SK-N-SH treated with all-trans-retinoic acid at 6 μM for 48 hours (cell line): ENCODE data around the gene CNPY1.

Source experiments
- ATAC-seq: fragments of 200-7000 bp; cut with Tn5 transposase; 3 replicates; pipeline ENCODE4 v1.9.1; 2020; ENCODE audit warnings: mild to moderate bottlenecking, moderate library complexity
- ARNTL ChIP-seq: fragments of 450-650 bp; formaldehyde crosslinking; IDR thresholded peaks from 2 replicates; pipeline ENCODE4 v1.5.0; 2020; ENCODE audit warnings: low read depth, mild to moderate bottlenecking, moderate library complexity, borderline replicate concordance
- BACH2 ChIP-seq: fragments of 250-450 bp; sonication (Bioruptor Pico); IDR thresholded peaks from 2 replicates; pipeline ENCODE4 v1.9.0; 2021; ENCODE audit warnings: mild to moderate bottlenecking, borderline replicate concordance
- CSDC2 ChIP-seq: fragments of 250-450 bp; sonication (Bioruptor Pico); IDR thresholded peaks from 2 replicates; pipeline ENCODE4 v1.5.0; 2020; ENCODE audit warnings: mild to moderate bottlenecking, moderate library complexity
- ESRRG ChIP-seq: fragments of 250-450 bp; sonication (Bioruptor Pico); IDR thresholded peaks from 2 replicates; pipeline ENCODE4 v1.6.1; 2021; ENCODE audit warnings: mild to moderate bottlenecking
- GLIS3 ChIP-seq: fragments of 250-450 bp; sonication (Bioruptor Pico); IDR thresholded peaks from 2 replicates; pipeline ENCODE4 v1.5.0; 2020; ENCODE audit warnings: mild to moderate bottlenecking, moderate library complexity
- ISL1 ChIP-seq: fragments of 250-450 bp; sonication (Bioruptor Pico); IDR thresholded peaks from 2 replicates; pipeline ENCODE4 v2.1.2; 2022; ENCODE audit warnings: mild to moderate bottlenecking, moderate library complexity
- OSR1 ChIP-seq: fragments of 250-450 bp; sonication (Bioruptor Pico); IDR thresholded peaks from 2 replicates; pipeline ENCODE4 v1.8.0; 2022; ENCODE audit warnings: moderate library complexity, mild to moderate bottlenecking, inconsistent platforms
- PPARA ChIP-seq: fragments of 250-450 bp; sonication (Bioruptor Pico); IDR thresholded peaks from 2 replicates; pipeline ENCODE4 v1.5.0; 2020; ENCODE audit warnings: mild to moderate bottlenecking, borderline replicate concordance
- SNAI2 ChIP-seq: fragments of 250-450 bp; sonication (Bioruptor Pico); IDR thresholded peaks from 2 replicates; pipeline ENCODE4 v1.5.0; 2020; ENCODE audit warnings: mild to moderate bottlenecking, moderate library complexity
- TCF4 ChIP-seq: fragments of 250-450 bp; sonication (Bioruptor Pico); IDR thresholded peaks from 2 replicates; pipeline ENCODE4 v1.8.0; 2021; ENCODE audit warnings: mild to moderate bottlenecking, moderate library complexity, borderline replicate concordance
- TOX ChIP-seq: fragments of 250-450 bp; sonication (Bioruptor Pico); IDR thresholded peaks from 2 replicates; pipeline ENCODE4 v1.8.0; 2021; ENCODE audit warnings: mild to moderate bottlenecking, moderate library complexity, borderline replicate concordance
- ZFP3 ChIP-seq: fragments of 250-450 bp; sonication (Bioruptor Pico); IDR thresholded peaks from 2 replicates; pipeline ENCODE4 v1.5.0; 2020; ENCODE audit warnings: mild to moderate bottlenecking, moderate library complexity
- ZFP30 ChIP-seq: fragments of 450-650 bp; formaldehyde crosslinking; IDR thresholded peaks from 2 replicates; pipeline ENCODE4 v1.5.0; 2022; ENCODE audit warnings: mild to moderate bottlenecking, moderate library complexity
- ZNF70 ChIP-seq: fragments of 450-650 bp; formaldehyde crosslinking; IDR thresholded peaks from 2 replicates; pipeline ENCODE4 v1.5.0; 2020; ENCODE audit warnings: mild to moderate bottlenecking, moderate library complexity
- ZNF8 ChIP-seq: fragments of 450-650 bp; formaldehyde crosslinking; IDR thresholded peaks from 2 replicates; pipeline ENCODE4 v1.5.0; 2020; ENCODE audit warnings: mild to moderate bottlenecking, moderate library complexity
- TF ChIP-seq, protein P1 (sequence below): fragments of 250-450 bp; sonication (Bioruptor Pico); IDR thresholded peaks from 2 replicates; pipeline ENCODE4 v1.5.0; 2020; ENCODE audit warnings: mild to moderate bottlenecking, moderate library complexity
- TF ChIP-seq, protein P2 (sequence below): fragments of 250-450 bp; sonication (Bioruptor Pico); IDR thresholded peaks from 2 replicates; pipeline ENCODE4 v1.5.1; 2021; ENCODE audit warnings: mild to moderate bottlenecking, moderate library complexity
- TF ChIP-seq, protein P3 (sequence below): fragments of 250-450 bp; sonication (Bioruptor Pico); IDR thresholded peaks from 2 replicates; pipeline ENCODE4 v1.8.0; 2020; ENCODE audit warnings: mild to moderate bottlenecking, moderate library complexity, borderline replicate concordance
- TF ChIP-seq, protein P4 (sequence below): fragments of 250-450 bp; sonication (Bioruptor Pico); IDR thresholded peaks from 2 replicates; pipeline ENCODE4 v1.5.1; 2020; ENCODE audit warnings: low read depth, mild to moderate bottlenecking, moderate library complexity

CNPY1 gene

DNA sequence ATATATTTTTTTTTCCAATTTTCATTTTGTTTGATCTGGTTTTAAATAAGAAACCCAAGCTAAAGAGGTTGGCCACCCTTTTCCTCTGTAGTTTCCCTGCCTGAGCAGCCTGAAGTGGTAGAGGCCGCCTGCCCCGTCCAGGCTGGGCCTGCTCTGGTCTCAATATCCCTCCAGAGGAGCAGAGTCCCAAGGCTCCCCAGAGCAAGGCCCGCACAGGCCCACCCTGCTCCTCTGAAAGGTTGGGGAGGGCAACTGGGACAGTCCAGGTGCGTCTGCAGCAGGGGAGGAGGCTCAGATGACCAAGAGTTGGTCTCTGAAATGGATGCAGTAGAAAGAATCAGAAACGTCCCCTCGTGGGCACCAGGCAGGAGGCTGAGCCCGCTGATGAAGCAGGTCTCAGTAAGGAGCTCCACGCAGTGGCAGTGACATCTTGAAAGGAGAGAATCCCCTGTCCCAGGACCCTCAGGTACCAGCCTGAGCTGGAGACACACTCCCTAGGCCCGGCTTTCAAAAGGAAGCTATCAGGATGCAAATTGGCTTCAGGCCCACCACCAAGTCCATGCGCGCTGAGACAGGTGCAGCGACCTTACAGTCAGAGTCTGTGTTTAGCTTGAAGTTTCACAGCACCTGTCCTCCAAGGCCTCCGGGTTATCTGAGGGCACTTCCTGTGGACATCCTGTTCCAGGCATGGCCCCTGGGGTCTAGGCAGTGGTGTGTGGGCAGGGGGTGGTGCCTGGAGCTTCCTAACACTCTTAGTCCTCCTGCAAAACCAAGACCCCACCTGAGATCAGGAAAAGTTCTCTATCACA, 50.7 kb downstream of the CNPY1 start:
- ATAC-seq, result no peak
- TF ChIP-seq ZNF70 (CRISPR knock-in tag), result no peak
- TF ChIP-seq, protein P1, sequence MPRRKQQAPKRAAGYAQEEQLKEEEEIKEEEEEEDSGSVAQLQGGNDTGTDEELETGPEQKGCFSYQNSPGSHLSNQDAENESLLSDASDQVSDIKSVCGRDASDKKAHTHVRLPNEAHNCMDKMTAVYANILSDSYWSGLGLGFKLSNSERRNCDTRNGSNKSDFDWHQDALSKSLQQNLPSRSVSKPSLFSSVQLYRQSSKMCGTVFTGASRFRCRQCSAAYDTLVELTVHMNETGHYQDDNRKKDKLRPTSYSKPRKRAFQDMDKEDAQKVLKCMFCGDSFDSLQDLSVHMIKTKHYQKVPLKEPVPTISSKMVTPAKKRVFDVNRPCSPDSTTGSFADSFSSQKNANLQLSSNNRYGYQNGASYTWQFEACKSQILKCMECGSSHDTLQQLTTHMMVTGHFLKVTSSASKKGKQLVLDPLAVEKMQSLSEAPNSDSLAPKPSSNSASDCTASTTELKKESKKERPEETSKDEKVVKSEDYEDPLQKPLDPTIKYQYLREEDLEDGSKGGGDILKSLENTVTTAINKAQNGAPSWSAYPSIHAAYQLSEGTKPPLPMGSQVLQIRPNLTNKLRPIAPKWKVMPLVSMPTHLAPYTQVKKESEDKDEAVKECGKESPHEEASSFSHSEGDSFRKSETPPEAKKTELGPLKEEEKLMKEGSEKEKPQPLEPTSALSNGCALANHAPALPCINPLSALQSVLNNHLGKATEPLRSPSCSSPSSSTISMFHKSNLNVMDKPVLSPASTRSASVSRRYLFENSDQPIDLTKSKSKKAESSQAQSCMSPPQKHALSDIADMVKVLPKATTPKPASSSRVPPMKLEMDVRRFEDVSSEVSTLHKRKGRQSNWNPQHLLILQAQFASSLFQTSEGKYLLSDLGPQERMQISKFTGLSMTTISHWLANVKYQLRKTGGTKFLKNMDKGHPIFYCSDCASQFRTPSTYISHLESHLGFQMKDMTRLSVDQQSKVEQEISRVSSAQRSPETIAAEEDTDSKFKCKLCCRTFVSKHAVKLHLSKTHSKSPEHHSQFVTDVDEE (CRISPR knock-in tag), result no peak
- TF ChIP-seq OSR1 (CRISPR knock-in tag), result no peak
- no peak for TF ChIP-seq ZFP3 (CRISPR knock-in tag)
- TF ChIP-seq GLIS3, result no peak
- no peak for TF ChIP-seq ARNTL (CRISPR knock-in tag)
- TF ChIP-seq, protein P2, sequence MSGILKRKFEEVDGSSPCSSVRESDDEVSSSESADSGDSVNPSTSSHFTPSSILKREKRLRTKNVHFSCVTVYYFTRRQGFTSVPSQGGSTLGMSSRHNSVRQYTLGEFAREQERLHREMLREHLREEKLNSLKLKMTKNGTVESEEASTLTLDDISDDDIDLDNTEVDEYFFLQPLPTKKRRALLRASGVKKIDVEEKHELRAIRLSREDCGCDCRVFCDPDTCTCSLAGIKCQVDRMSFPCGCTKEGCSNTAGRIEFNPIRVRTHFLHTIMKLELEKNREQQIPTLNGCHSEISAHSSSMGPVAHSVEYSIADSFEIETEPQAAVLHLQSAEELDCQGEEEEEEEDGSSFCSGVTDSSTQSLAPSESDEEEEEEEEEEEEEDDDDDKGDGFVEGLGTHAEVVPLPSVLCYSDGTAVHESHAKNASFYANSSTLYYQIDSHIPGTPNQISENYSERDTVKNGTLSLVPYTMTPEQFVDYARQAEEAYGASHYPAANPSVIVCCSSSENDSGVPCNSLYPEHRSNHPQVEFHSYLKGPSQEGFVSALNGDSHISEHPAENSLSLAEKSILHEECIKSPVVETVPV (CRISPR knock-in tag), result no peak
- no peak for TF ChIP-seq TOX (CRISPR knock-in tag)
- TF ChIP-seq, protein P3, sequence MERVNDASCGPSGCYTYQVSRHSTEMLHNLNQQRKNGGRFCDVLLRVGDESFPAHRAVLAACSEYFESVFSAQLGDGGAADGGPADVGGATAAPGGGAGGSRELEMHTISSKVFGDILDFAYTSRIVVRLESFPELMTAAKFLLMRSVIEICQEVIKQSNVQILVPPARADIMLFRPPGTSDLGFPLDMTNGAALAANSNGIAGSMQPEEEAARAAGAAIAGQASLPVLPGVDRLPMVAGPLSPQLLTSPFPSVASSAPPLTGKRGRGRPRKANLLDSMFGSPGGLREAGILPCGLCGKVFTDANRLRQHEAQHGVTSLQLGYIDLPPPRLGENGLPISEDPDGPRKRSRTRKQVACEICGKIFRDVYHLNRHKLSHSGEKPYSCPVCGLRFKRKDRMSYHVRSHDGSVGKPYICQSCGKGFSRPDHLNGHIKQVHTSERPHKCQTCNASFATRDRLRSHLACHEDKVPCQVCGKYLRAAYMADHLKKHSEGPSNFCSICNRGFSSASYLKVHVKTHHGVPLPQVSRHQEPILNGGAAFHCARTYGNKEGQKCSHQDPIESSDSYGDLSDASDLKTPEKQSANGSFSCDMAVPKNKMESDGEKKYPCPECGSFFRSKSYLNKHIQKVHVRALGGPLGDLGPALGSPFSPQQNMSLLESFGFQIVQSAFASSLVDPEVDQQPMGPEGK (CRISPR knock-in tag), result no peak
- no peak for TF ChIP-seq ZFP30 (CRISPR knock-in tag)
- no peak for TF ChIP-seq TCF4 (CRISPR knock-in tag)
- TF ChIP-seq, protein P4, sequence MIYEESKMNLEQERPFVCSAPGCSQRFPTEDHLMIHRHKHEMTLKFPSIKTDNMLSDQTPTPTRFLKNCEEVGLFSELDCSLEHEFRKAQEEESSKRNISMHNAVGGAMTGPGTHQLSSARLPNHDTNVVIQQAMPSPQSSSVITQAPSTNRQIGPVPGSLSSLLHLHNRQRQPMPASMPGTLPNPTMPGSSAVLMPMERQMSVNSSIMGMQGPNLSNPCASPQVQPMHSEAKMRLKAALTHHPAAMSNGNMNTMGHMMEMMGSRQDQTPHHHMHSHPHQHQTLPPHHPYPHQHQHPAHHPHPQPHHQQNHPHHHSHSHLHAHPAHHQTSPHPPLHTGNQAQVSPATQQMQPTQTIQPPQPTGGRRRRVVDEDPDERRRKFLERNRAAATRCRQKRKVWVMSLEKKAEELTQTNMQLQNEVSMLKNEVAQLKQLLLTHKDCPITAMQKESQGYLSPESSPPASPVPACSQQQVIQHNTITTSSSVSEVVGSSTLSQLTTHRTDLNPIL (CRISPR knock-in tag), result no peak
- TF ChIP-seq CSDC2, result no peak
- TF ChIP-seq ESRRG (CRISPR knock-in tag), result no peak
- no peak for TF ChIP-seq ZNF8
- TF ChIP-seq PPARA (CRISPR knock-in tag), result no peak

DNA sequence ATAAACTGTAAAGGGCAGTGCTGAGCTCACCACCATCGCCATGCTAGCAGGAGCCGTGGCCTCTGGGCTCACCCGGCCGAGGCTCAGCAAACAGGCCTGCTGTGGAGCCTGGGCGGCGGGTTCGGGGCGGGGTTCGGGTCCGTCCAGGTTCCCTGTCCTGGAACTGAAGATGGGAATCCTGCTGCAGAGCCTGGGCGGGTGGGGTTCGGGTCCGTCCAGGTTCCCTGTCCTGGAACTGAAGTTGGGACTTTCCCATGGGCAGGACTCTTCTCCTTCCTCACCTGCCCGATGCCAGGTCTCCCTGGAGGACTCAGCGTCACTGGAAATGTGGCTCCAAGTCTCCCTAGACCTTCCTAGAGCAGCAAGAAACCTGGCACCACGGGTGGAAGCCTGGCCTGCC, 51.8 kb downstream of the CNPY1 start:
- TF ChIP-seq, protein P4 (CRISPR knock-in tag), result no peak
- TF ChIP-seq, protein P3 (CRISPR knock-in tag), result no peak
- TF ChIP-seq ISL1 (CRISPR knock-in tag) (no peak), ZNF8 (no peak), GLIS3 (no peak), TCF4 (CRISPR knock-in tag) (no peak), BACH2 (no peak), ESRRG (CRISPR knock-in tag) (no peak), SNAI2 (no peak), ZNF70 (CRISPR knock-in tag) (no peak), ZFP3 (CRISPR knock-in tag) (no peak)
- TF ChIP-seq, protein P1 (CRISPR knock-in tag), result no peak
- TF ChIP-seq, protein P2 (CRISPR knock-in tag), result no peak
- no peak for ATAC-seq
